HEK293 (cell line): ENCODE data around the gene TMEM238.
"Not testable (repeated sequence)": the region's sequence is repeated elsewhere in the genome, so short reads cannot be mapped to it uniquely, and the experiment has no call there.

Experiments used
- CTCF ChIA-PET: fragments of 350-600 bp; formaldehyde crosslinking; extraction: SDS; loops from one replicate; lab custom pipeline; 2021; ENCODE audit warnings: antibody characterized with exemption; lab: Yijun Ruan, JAX
- POLR2A ChIA-PET: fragments of 300-600 bp; formaldehyde crosslinking; extraction: SDS; loops from one replicate; lab custom pipeline; 2020; ENCODE audit warnings: antibody characterized with exemption, inconsistent platforms; lab: Yijun Ruan, JAX
- H3K27ac ChIP-seq: fragments of 200-500 bp; sonication (Bioruptor generic); 2 replicates; pipeline ENCODE4 v1.5.1; 2014; ENCODE audit warnings: low read depth, low read length, control low read depth, inconsistent platforms; ENCODE audit errors: extremely low read depth
- H3K36me3 ChIP-seq, 2 experiments: fragments of 200-500 bp in 1 of 2; sonication (Bioruptor generic) in 1 of 2; 1 replicate in 1 of 2; 2 replicates in 1 of 2; pipeline ENCODE4 v1.5.1; 2014 to 2017; ENCODE audit warnings: inconsistent platforms in 2 of 2, low read length in 2 of 2; ENCODE audit not compliant: control insufficient read depth in 2 of 2, insufficient read depth in 1 of 2
- H3K4me1 ChIP-seq: fragments of 200-500 bp; sonication (Bioruptor generic); 2 replicates; pipeline ENCODE4 v1.5.1; 2014; ENCODE audit warnings: mild to moderate bottlenecking, low read length, inconsistent platforms; ENCODE audit not compliant: control insufficient read depth, insufficient read depth
- H3K4me3 ChIP-seq: 2 replicates; pipeline ENCODE4 v1.5.1; 2011; ENCODE audit warnings: low read depth, mild to moderate bottlenecking, control low read depth, low read length, moderate library complexity
- H3K9me3 ChIP-seq: fragments of 200-500 bp; sonication (Bioruptor generic); 2 replicates; pipeline ENCODE4 v1.5.1; 2014; ENCODE audit warnings: low read depth, low read length, inconsistent platforms; ENCODE audit not compliant: control insufficient read depth, insufficient read depth
- GLI2 ChIP-seq: fragments of 450-650 bp; formaldehyde crosslinking; IDR thresholded peaks from 2 replicates; pipeline ENCODE4; 2017; ENCODE audit warnings: missing biosample characterization, missing genetic modification characterization, low read depth, borderline replicate concordance
- ZFHX2 ChIP-seq: fragments of 450-650 bp; formaldehyde crosslinking; conservative IDR thresholded peaks from 2 replicates; pipeline ENCODE4 v1.5.1; 2016; ENCODE audit warnings: missing biosample characterization, missing genetic modification characterization
- ZNF133 ChIP-seq: fragments of 450-650 bp; formaldehyde crosslinking; IDR thresholded peaks from 2 replicates; pipeline ENCODE4 v1.5.1; 2016; ENCODE audit warnings: missing biosample characterization, missing genetic modification characterization
- ZNF23 ChIP-seq: fragments of 450-650 bp; formaldehyde crosslinking; IDR thresholded peaks from 2 replicates; pipeline ENCODE4 v1.5.1; 2016; ENCODE audit warnings: missing biosample characterization, missing genetic modification characterization, borderline replicate concordance
- ZNF24 ChIP-seq: fragments of 450-650 bp; formaldehyde crosslinking; IDR thresholded peaks from 2 replicates; pipeline ENCODE4 v1.5.1; 2016; ENCODE audit warnings: missing biosample characterization, missing genetic modification characterization
- ZNF248 ChIP-seq: fragments of 450-650 bp; formaldehyde crosslinking; IDR thresholded peaks from 2 replicates; pipeline ENCODE4 v1.5.1; 2017; ENCODE audit warnings: missing biosample characterization, missing genetic modification characterization
- ZNF48 ChIP-seq: fragments of 450-650 bp; formaldehyde crosslinking; IDR thresholded peaks from 2 replicates; pipeline ENCODE4 v1.5.1; 2016; ENCODE audit warnings: missing biosample characterization, missing genetic modification characterization
- ZNF544 ChIP-seq: fragments of 450-650 bp; formaldehyde crosslinking; IDR thresholded peaks from 2 replicates; pipeline ENCODE4 v1.5.0; 2017; ENCODE audit warnings: missing biosample characterization, missing genetic modification characterization
- ZNF701 ChIP-seq: fragments of 450-650 bp; formaldehyde crosslinking; IDR thresholded peaks from 2 replicates; pipeline ENCODE4 v1.5.1; 2016; ENCODE audit warnings: missing biosample characterization, missing genetic modification characterization
- TF ChIP-seq, protein P1 (sequence below): fragments of 450-650 bp; formaldehyde crosslinking; IDR thresholded peaks from 2 replicates; pipeline ENCODE4 v1.5.1; 2016; ENCODE audit warnings: missing biosample characterization, missing genetic modification characterization, low read depth
- TF ChIP-seq, protein P2 (sequence below): fragments of 450-650 bp; formaldehyde crosslinking; IDR thresholded peaks from 2 replicates; pipeline ENCODE4 v1.5.1; 2016; ENCODE audit warnings: missing biosample characterization, missing genetic modification characterization
- TF ChIP-seq, protein P3 (sequence below): fragments of 450-650 bp; formaldehyde crosslinking; IDR thresholded peaks from 2 replicates; pipeline ENCODE4 v1.5.1; 2016; ENCODE audit warnings: missing biosample characterization, missing genetic modification characterization
- TF ChIP-seq, protein P4 (sequence below): fragments of 450-650 bp; IDR thresholded peaks from 2 replicates; pipeline ENCODE4 v1.5.1; 2018; ENCODE audit warnings: missing biosample characterization, missing genetic modification characterization

The TMEM238 gene

GRCh38 chr19:55423225-55424005, 39.3 kb upstream of the TMEM238 start:
- no peak for TF ChIP-seq ZNF23 (tag by site-specific recombination)
- TF ChIP-seq, protein P1, sequence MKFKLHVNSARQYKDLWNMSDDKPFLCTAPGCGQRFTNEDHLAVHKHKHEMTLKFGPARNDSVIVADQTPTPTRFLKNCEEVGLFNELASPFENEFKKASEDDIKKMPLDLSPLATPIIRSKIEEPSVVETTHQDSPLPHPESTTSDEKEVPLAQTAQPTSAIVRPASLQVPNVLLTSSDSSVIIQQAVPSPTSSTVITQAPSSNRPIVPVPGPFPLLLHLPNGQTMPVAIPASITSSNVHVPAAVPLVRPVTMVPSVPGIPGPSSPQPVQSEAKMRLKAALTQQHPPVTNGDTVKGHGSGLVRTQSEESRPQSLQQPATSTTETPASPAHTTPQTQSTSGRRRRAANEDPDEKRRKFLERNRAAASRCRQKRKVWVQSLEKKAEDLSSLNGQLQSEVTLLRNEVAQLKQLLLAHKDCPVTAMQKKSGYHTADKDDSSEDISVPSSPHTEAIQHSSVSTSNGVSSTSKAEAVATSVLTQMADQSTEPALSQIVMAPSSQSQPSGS (tag by site-specific recombination): peak; percentile 56; the same call in 1 of the 2 replicates
- TF ChIP-seq, all 188 proteins: peak for 1
- ChIA-PET POLR2A (interaction anchor here (0.5 kb wide), 1 partner anchor 182 kb away, joined by 3 read pairs; no protein-coding TSS in a partner anchor), CTCF (interaction anchor here (0.7 to 1.6 kb wide), 3 partner anchors 121 to 282 kb away, joined by 4 to 8 read pairs (median 6); no protein-coding TSS in a partner anchor)
- H3K4me1 ChIP-seq: no peaks in the 10 kb centered on the region
- no peaks in the 10 kb centered on the region for H3K9me3 ChIP-seq
- no peak overlapping the region for H3K27ac ChIP-seq
- no peak overlapping the region for H3K4me3 ChIP-seq
- H3K36me3 ChIP-seq: no peaks in the 10 kb centered on the region

DNA sequence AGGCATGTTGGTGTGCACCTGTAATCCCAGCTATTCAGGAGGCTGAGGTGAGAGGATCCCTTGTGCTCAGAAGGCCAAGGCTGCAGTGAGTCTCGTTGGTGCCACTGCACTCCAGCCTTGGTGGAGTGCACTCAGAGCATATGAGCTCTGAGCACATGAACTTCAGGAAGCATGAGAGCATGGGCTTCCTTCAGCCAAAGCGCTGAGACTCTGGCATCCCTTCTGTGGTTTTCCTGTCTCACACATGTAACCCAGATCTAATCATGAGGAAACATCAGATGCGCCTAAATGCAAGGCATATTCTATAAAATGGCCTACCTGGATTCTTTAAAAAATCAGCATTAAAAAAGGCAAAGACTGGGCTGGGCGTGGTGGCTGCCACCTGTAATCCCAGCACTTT, 37.2 kb upstream of the TMEM238 start:
- H3K4me3 ChIP-seq, H3K27ac ChIP-seq, CTCF ChIA-PET, H3K9me3 ChIP-seq, H3K36me3 ChIP-seq, H3K4me1 ChIP-seq: not testable (repeated sequence)
- POLR2A ChIA-PET: interaction anchor here (1.5 kb wide), 1 partner anchor 13 kb away, joined by 7 read pairs; the partner anchor contains the start of gene UBE2S

GRCh38 chr19:55419624-55420236, 35.6 kb upstream of the TMEM238 start:
- no peak overlapping the region for H3K27ac ChIP-seq
- no peak overlapping the region for H3K4me3 ChIP-seq
- TF ChIP-seq ZNF544 (tag by site-specific recombination): no peak
- no peak for TF ChIP-seq ZNF48 (tag by site-specific recombination)
- TF ChIP-seq ZFHX2 (tag by site-specific recombination): no peak
- TF ChIP-seq, all 188 proteins: peak for 0
- ChIA-PET CTCF (interaction anchor here (0.6 to 4.2 kb wide), 9 partner anchors 9 to 279 kb away, joined by 3 to 58 read pairs (median 4); no protein-coding TSS in a partner anchor), POLR2A (interaction anchor here (0.6 to 1.5 kb wide), 4 partner anchors 11 to 157 kb away, joined by 3 to 5 read pairs (median 4); partner anchors contain the start of gene UBE2S)
- no peaks in the 10 kb centered on the region for H3K36me3 ChIP-seq
- H3K4me1 ChIP-seq: no peaks in the 10 kb centered on the region
- H3K9me3 ChIP-seq: no peaks in the 10 kb centered on the region

- TF ChIP-seq, protein P2, sequence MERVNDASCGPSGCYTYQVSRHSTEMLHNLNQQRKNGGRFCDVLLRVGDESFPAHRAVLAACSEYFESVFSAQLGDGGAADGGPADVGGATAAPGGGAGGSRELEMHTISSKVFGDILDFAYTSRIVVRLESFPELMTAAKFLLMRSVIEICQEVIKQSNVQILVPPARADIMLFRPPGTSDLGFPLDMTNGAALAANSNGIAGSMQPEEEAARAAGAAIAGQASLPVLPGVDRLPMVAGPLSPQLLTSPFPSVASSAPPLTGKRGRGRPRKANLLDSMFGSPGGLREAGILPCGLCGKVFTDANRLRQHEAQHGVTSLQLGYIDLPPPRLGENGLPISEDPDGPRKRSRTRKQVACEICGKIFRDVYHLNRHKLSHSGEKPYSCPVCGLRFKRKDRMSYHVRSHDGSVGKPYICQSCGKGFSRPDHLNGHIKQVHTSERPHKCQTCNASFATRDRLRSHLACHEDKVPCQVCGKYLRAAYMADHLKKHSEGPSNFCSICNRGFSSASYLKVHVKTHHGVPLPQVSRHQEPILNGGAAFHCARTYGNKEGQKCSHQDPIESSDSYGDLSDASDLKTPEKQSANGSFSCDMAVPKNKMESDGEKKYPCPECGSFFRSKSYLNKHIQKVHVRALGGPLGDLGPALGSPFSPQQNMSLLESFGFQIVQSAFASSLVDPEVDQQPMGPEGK: no peak
- TF ChIP-seq, protein P3, sequence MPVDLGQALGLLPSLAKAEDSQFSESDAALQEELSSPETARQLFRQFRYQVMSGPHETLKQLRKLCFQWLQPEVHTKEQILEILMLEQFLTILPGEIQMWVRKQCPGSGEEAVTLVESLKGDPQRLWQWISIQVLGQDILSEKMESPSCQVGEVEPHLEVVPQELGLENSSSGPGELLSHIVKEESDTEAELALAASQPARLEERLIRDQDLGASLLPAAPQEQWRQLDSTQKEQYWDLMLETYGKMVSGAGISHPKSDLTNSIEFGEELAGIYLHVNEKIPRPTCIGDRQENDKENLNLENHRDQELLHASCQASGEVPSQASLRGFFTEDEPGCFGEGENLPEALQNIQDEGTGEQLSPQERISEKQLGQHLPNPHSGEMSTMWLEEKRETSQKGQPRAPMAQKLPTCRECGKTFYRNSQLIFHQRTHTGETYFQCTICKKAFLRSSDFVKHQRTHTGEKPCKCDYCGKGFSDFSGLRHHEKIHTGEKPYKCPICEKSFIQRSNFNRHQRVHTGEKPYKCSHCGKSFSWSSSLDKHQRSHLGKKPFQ (tag by site-specific recombination): no peak
- TF ChIP-seq, protein P4, sequence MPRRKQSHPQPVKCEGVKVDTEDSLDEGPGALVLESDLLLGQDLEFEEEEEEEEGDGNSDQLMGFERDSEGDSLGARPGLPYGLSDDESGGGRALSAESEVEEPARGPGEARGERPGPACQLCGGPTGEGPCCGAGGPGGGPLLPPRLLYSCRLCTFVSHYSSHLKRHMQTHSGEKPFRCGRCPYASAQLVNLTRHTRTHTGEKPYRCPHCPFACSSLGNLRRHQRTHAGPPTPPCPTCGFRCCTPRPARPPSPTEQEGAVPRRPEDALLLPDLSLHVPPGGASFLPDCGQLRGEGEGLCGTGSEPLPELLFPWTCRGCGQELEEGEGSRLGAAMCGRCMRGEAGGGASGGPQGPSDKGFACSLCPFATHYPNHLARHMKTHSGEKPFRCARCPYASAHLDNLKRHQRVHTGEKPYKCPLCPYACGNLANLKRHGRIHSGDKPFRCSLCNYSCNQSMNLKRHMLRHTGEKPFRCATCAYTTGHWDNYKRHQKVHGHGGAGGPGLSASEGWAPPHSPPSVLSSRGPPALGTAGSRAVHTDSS (tag by site-specific recombination): no peak
- TF ChIP-seq ZNF133 (tag by site-specific recombination) (no peak), ZNF248 (tag by site-specific recombination) (no peak), ZNF701 (tag by site-specific recombination) (no peak), ZNF24 (tag by site-specific recombination) (no peak), GLI2 (no peak)
- Histone ChIP-seq H3K4me3 (no peak overlapping the region), H3K9me3 (no peaks in the 10 kb centered on the region), H3K36me3 (no peaks in the 10 kb centered on the region), H3K27ac (no peak overlapping the region), H3K4me1 (no peaks in the 10 kb centered on the region)
- CTCF ChIA-PET: interaction anchor here (0.6 to 4.2 kb wide), 21 partner anchors 9 to 545 kb away, joined by 3 to 58 read pairs (median 7); partner anchors contain the start of genes DNAAF3, FCAR and PPP6R1
- POLR2A ChIA-PET: interaction anchor here (0.7 to 1.4 kb wide), 3 partner anchors 12 to 156 kb away, joined by 4 to 11 read pairs (median 5); partner anchors contain the start of gene UBE2S
Measured at GRCh38 chr19:55419103-55419502, 35.0 kb upstream of the TMEM238 start.
